ENCODE measurements around the gene FRYL.
A peak's percentile ranks its signal among the peaks of the same experiment; 100 is the strongest.
"Not testable (repeated sequence)": the region's sequence is repeated elsewhere in the genome, so short reads cannot be mapped to it uniquely, and the experiment has no call there.

FRYL gene

GRCh38 chr4:48661391-48661790, 118.7 kb downstream of the FRYL start:
- ATAC-seq: no peak

GRCh38 chr4:48660347-48660746, 119.7 kb downstream of the FRYL start:
- ATAC-seq (no peak), DNase-seq (no peak)

More at GRCh38 chr4:48661391-48661790, 118.7 kb downstream of the FRYL start:
- no peak for DNase-seq

DNA sequence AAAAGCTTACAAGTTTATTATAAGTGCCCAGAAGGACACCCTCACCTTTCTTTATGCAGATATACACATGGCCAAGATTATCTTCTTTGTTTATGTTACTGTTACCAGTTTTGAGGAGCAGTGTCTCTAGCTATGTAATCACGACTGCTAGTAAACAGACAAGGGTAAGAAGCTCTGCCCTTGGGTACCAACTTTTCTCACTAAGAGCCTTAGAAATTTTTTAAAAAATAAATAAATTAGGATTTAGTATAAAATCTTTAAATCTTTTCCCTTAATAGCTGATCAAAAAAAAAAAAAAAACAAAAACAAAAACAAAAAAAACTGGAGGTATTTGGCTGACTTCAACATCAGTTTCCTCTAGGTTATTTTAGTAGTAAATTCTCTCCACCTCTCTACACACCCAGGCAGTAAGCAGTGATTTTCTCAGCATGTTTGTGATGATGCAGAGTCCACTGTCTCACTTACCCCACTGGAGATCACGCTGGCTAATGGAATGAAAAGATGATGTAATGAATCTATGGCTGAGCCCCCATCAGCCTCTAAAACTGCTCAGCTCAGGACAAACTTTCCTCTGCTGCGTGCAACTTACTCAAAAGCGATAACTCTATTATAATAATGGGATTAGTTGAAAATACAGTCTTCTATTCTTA, 125.9 kb downstream of the FRYL start:
- ATAC-seq: no peak

GRCh38 chr4:48653217-48654014, 126.7 kb downstream of the FRYL start:
- DNase-seq (peak; percentile 52), ATAC-seq (no peak)

More for the DNA sequence above, 125.9 kb downstream of the FRYL start:
- DNase-seq: no peak

DNA sequence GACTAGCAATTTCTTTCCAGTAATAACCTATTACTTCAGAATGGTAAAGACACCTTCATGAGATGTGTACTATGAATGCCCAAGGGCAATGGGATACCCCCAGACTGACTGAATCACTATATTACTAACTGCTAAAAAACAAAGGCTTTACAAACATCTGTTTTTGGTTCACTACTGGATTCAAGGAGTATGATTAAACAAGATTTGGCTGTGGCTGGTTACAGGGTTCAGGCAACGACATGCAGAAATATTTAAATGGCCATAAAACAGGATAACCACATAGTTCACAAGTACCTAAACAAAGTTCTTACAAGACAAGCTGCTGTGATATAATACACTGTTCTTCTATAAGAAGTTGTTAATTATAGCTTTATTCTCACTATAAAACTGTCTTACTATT, 128.2 kb downstream of the FRYL start:
- DNase-seq: no peak
- peak; percentile 42 for ATAC-seq

GRCh38 chr4:48649505-48649904, 130.6 kb downstream of the FRYL start:
- no peak for DNase-seq
- no peak for ATAC-seq

DNA sequence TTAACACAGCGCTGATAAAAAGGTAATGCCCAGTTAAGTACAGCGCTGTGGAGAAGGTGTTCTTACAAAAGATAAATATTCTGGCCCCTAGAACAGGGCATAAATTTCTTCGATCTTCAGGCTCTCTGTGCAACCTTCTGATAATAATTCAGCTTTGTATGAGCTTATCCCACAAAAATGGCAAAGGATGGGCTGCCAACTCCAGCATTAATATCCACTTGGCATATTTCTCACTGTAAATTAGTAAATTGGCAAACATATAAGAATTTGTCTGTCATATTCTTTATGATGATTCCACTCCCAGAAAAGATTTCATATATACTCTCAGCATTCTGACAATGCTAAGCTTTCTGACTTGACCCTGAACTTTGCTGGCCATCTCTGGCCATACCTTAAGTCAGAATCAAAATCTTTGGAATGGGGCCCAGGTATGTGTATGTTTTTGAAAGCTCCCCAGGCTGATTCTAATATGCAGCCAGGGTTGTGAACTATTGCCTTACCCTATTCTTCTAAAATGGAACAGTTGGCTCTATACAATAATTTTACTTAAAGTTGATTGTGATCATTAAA, 134.8 kb downstream of the FRYL start:
- ATAC-seq (no peak), DNase-seq (no peak)

GRCh38 chr4:48642421-48643374, 137.4 kb downstream of the FRYL start:
- DNase-seq (no peak), ATAC-seq (no peak)

DNA sequence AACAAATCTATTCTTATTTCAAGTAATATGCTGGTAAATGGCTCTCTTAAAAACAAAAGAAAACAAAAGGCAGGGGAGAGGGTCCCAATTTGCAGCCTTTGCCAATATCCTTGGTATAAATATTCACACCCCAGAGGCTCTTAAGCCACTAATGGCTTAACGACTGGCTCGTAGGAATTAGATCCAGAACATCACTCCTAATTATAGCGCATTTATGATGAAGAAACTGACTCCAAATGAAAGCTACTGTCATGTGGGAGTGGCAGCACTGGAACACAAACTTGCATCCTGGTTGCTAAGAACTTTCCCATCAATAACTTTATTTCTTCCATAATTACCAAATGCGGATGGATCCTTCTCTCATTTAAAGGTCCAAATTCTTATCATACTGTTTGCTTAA, 138.7 kb downstream of the FRYL start:
- DNase-seq (no peak), ATAC-seq (no peak)

- no peak for DNase-seq
- ATAC-seq: no peak
Measured at GRCh38 chr4:48640699-48641098, 139.4 kb downstream of the FRYL start.

- ATAC-seq (no peak), DNase-seq (no peak)
Measured at GRCh38 chr4:48640225-48640624, 139.9 kb downstream of the FRYL start.

GRCh38 chr4:48639807-48640206, 140.3 kb downstream of the FRYL start:
- DNase-seq (no peak), ATAC-seq (no peak)

DNA sequence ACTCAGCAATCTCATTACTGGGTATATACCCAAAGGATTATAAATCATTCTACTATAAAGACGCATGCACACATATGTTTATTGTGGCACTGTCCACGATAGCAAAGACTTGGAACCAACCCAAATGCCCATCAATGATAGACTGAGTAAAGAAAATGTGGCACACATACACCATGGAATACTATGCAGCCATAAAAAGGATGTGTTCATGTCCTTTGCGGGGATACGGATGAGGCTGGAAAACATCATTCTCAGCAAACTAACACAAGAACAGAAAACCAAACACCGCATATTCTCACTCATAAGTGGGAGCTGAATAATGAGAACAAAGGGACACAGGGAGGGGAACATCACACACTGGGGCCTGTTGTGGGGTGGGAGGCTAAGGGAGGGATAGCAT, 141.5 kb downstream of the FRYL start:
- DNase-seq, ATAC-seq: not testable (repeated sequence)

GRCh38 chr4:48636911-48637310, 143.2 kb downstream of the FRYL start:
- DNase-seq: no peak
- no peak for ATAC-seq

- DNase-seq: no peak
- ATAC-seq: no peak
Measured at GRCh38 chr4:48635980-48636379, 144.1 kb downstream of the FRYL start.

- ATAC-seq (peak; percentile 98), DNase-seq (peak; percentile 13)
Measured at GRCh38 chr4:48635310-48635709, 144.8 kb downstream of the FRYL start.

- DNase-seq: no peak
- ATAC-seq: no peak
Measured at GRCh38 chr4:48634688-48635308, 145.3 kb downstream of the FRYL start.

DNA sequence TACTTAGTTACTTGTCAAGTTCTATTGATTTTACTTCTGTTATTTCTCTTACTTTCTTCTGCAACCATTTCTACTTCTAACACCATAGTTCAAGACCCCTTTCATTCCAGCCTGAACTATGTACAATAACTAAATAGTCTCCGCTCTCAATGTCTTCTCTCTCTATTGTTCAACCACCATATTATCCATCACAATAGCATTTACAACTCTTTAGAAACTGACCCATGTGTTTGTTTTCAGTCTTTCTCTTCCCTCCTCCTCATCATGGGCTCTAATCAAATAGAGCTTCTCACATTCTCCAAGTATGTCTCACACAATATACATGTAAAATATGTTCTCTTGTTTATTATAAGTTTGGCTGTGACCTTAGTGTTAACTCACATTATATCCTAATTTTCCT, 146.4 kb downstream of the FRYL start:
- DNase-seq (no peak), ATAC-seq (no peak)

DNA sequence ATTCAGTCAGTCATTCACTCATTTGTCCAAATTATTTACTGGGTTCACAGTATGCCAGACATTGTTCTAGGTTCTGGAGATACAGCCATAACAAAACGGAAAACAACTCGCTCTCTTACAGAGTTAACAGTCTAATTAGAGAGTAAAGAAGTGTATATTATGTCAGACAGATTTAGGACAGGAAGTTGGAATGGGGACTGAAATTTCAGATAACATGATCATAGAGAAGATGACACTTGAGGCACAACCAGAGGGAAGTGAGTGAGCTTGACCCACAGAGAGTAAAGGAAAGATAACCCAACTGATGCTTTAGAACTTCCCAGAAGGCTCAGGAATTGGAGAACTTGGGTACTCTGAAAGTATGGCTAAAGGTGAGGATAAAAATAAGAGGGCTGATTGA, 150.6 kb downstream of the FRYL start:
- no peak for ATAC-seq
- DNase-seq: no peak

DNA sequence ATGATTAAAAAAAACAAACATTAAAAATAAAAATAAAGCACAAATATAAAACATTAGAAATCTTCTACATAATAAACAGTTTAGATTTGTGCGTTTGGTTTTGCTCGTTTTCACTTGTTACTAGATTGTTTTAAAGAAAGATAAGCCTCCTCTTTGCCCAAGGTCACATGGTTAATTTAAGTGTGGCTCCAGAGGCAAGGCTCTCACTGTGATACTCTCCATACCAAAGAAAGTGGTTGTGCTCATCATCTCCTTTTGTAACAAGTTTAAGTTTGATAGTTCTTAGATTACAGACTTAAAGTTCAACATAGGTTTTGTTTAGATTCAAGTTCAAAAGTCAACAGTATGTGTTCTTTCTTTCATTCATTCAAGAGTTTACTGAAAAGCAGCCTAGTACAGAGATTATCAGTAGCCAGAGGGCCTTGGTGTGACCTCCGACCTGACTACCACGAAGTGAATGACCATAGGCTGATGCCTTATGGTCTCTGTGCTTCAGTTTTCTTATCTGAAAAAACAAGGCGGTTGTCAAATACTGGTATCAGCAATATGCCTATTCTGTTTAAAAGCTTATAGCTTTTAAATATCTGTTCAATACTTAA, 156.8 kb downstream of the FRYL start:
- DNase-seq (no peak), ATAC-seq (no peak)

- no peak for ATAC-seq
- no peak for DNase-seq
Measured at GRCh38 chr4:48620831-48621230, 159.2 kb downstream of the FRYL start.
